Measurements from ENCODE around the gene ZNF516.
"Not testable (repeated sequence)": the region's sequence is repeated elsewhere in the genome, so short reads cannot be mapped to it uniquely, and the experiment has no call there.

The ZNF516 gene

GRCh38 chr18:76495006-76495370 lies at the start of gene ZNF516:
Gene ZNF516 (minus strand): TSS chr18:76495242. CDS start chr18:76443054, 52,188 bp downstream.
- no peak for DNase-seq (ENCODE audit: low read depth)

- no peak for DNase-seq (ENCODE audit: low read depth)
Observed at GRCh38 chr18:76538846-76539245, 43.8 kb upstream of the ZNF516 start.

GRCh38 chr18:76537621-76538020 lies 42.6 kb upstream of the ZNF516 start:
- no peak for DNase-seq (ENCODE audit: low read depth)

GRCh38 chr18:76536593-76536992 lies 41.6 kb upstream of the ZNF516 start:
- DNase-seq (ENCODE audit: low read depth) = not testable (repeated sequence)

- no peak for DNase-seq (ENCODE audit: low read depth)
Observed at GRCh38 chr18:76532875-76533274, 37.8 kb upstream of the ZNF516 start.

GRCh38 chr18:76530846-76531245 lies 35.8 kb upstream of the ZNF516 start:
- no peak for DNase-seq (ENCODE audit: low read depth)

GRCh38 chr18:76530391-76530790 lies 35.3 kb upstream of the ZNF516 start:
- DNase-seq (ENCODE audit: low read depth) = no peak

- DNase-seq (ENCODE audit: low read depth) = no peak
Observed at GRCh38 chr18:76529433-76529811, 34.4 kb upstream of the ZNF516 start.

GRCh38 chr18:76528477-76529432 lies 33.7 kb upstream of the ZNF516 start:
- no peak for DNase-seq (ENCODE audit: low read depth)

- DNase-seq (ENCODE audit: low read depth) = no peak
Observed at GRCh38 chr18:76525911-76526310, 30.9 kb upstream of the ZNF516 start.

- no peak for DNase-seq (ENCODE audit: low read depth)
Observed at GRCh38 chr18:76524900-76525698, 30.1 kb upstream of the ZNF516 start.

- DNase-seq (ENCODE audit: low read depth) = no peak
Observed at GRCh38 chr18:76524477-76524876, 29.4 kb upstream of the ZNF516 start.

GRCh38 chr18:76522551-76522950 lies 27.5 kb upstream of the ZNF516 start:
- DNase-seq (ENCODE audit: low read depth) = no peak

GRCh38 chr18:76522122-76522503 lies 27.1 kb upstream of the ZNF516 start:
- DNase-seq (ENCODE audit: low read depth) = no peak

- DNase-seq (ENCODE audit: low read depth) = no peak
Observed at GRCh38 chr18:76521417-76522121, 26.5 kb upstream of the ZNF516 start.

GRCh38 chr18:76518860-76519538 lies 24.0 kb upstream of the ZNF516 start:
- DNase-seq (ENCODE audit: low read depth) = no peak

- no peak for DNase-seq (ENCODE audit: low read depth)
Observed at GRCh38 chr18:76518123-76518859, 23.2 kb upstream of the ZNF516 start.

- no peak for DNase-seq (ENCODE audit: low read depth)
Observed at GRCh38 chr18:76515576-76515975, 20.5 kb upstream of the ZNF516 start.

GRCh38 chr18:76514573-76514972 lies 19.5 kb upstream of the ZNF516 start:
- no peak for DNase-seq (ENCODE audit: low read depth)

GRCh38 chr18:76507830-76508385 lies 12.9 kb upstream of the ZNF516 start:
- DNase-seq (ENCODE audit: low read depth) = no peak

All from CMK (cell line).